Sigmoid colon (tissue), 7 donors: ENCODE data around the gene CRISPLD2. TPM values are rescaled to one million over a fixed set of nuclear protein-coding genes. Genes with fewer than 3 reads are reported as not detected.

Experiments
- DNase-seq: peaks from one replicate; pipeline ENCODE4 v3.0.0-alpha.2; 2019
- H3K27ac ChIP-seq, 4 donors: fragments of 200-600 bp; sonication (generic); one replicate each; pipeline ENCODE4 v1.5.1; 2016 to 2019; ENCODE audit warnings: mild to moderate bottlenecking in 1 of 4
- H3K27me3 ChIP-seq, 3 donors: fragments of 200-600 bp; sonication (generic); one replicate each; pipeline ENCODE4 v1.5.1; 2019; ENCODE audit warnings: mild to moderate bottlenecking in 1 of 3
- H3K36me3 ChIP-seq, 4 donors: fragments of 200-600 bp; sonication (generic); one replicate each; pipeline ENCODE4 v1.5.1; 2016 to 2019
- H3K4me1 ChIP-seq, 4 donors: fragments of 200-600 bp; sonication (generic); one replicate each; pipeline ENCODE4 v1.5.1; 2017 to 2019
- H3K4me3 ChIP-seq, 4 donors: fragments of 200-600 bp; sonication (generic); one replicate each; pipeline ENCODE4 v1.5.1; 2017 to 2019; ENCODE audit warnings: mild to moderate bottlenecking in 2 of 4, moderate library complexity in 1 of 4
- H3K9me3 ChIP-seq, 4 donors: fragments of 200-600 bp in 3 of 4; sonication (generic) in 3 of 4; one replicate each; pipeline versions ENCODE4 v1.5.1 to v1.6.1; 2013 to 2019
- EP300 ChIP-seq, 4 donors: sonication (generic); formaldehyde crosslinking; IDR thresholded peaks; one replicate each; pipeline ENCODE4 v1.6.1; 2017; ENCODE audit warnings: antibody characterized with exemption in 4 of 4
- POLR2A ChIP-seq, 2 donors: fragments of 450-650 bp; IDR thresholded peaks; one replicate each; pipeline ENCODE4 v1.6.1; 2016; ENCODE audit warnings: antibody characterized with exemption in 2 of 2, mild to moderate bottlenecking in 2 of 2, moderate library complexity in 2 of 2
- POLR2AphosphoS5 ChIP-seq, 4 donors: sonication (generic); formaldehyde crosslinking; IDR thresholded peaks; one replicate each; pipeline ENCODE4 v1.6.1; 2017; ENCODE audit warnings: antibody characterized with exemption in 4 of 4
- WGBS, 2 donors: extraction: QIAGEN DNeasy Blood & Tissue Kit; methylation state at CpG; one replicate each; pipeline ENCODE4 v1.1.7; 2013; 5-methylcytosine and 5-hydroxymethylcytosine counted together
- intact Hi-C: fragments of 100-400 bp; cut with DNase I; formaldehyde crosslinking; loops from one replicate; pipeline ENCODE4 v1.15.1; 2023
- polyA plus RNA-seq, 3 donors: library from polyadenylated mRNA; stranded (reverse); fragments of 200-250 nt; gene quantifications; one replicate each; pipeline ENCODE4 v1.2.3, GENCODE V29; 2013
- total RNA-seq, 4 donors: library from RNA; depleted of rRNA; stranded (reverse); fragments of >200 nt; gene quantifications; one replicate each; pipeline ENCODE4 v1.1.0, GENCODE V29; 2016
- TF ChIP-seq, protein P1 (sequence below), 4 experiments: fragments of 450-650 bp in 3 of 4; fragments of 200-600 bp in 1 of 4; IDR thresholded peaks; one replicate each; pipeline ENCODE4 v1.5.1; 2016 to 2019; ENCODE audit warnings: antibody characterized with exemption in 4 of 4, mild to moderate bottlenecking in 3 of 4, moderate library complexity in 2 of 4
- donor health status: healthy with polysubstance abuse.
- donor health status: Bipolar disorder and iron deficiency.
- donor health status: healthy.

Gene CRISPLD2
- total and polyA plus RNA-seq, 7 donors: 3.0 to 545 (median 140) TPM

GRCh38 chr16:84806256-84806889 lies 13.4 kb upstream of the CRISPLD2 start:
- 64 to 65% methylated on average over 26 of the region's 26 CpGs for WGBS, 2 donors
- Histone ChIP-seq H3K4me1 (peaks cover 0 to 8% (median 2%) of the 10 kb centered on the region in 4 donors), H3K9me3 (no peaks in the 10 kb centered on the region), H3K27ac (peak overlapping the region in 2 of 4 donors; percentile 1 to 35), H3K27me3 (no peaks in the 10 kb centered on the region), H3K36me3 (no peaks in the 10 kb centered on the region), H3K4me3 (no peak overlapping the region)
- intact Hi-C loops: no loop called here
- TF ChIP-seq, protein P1, sequence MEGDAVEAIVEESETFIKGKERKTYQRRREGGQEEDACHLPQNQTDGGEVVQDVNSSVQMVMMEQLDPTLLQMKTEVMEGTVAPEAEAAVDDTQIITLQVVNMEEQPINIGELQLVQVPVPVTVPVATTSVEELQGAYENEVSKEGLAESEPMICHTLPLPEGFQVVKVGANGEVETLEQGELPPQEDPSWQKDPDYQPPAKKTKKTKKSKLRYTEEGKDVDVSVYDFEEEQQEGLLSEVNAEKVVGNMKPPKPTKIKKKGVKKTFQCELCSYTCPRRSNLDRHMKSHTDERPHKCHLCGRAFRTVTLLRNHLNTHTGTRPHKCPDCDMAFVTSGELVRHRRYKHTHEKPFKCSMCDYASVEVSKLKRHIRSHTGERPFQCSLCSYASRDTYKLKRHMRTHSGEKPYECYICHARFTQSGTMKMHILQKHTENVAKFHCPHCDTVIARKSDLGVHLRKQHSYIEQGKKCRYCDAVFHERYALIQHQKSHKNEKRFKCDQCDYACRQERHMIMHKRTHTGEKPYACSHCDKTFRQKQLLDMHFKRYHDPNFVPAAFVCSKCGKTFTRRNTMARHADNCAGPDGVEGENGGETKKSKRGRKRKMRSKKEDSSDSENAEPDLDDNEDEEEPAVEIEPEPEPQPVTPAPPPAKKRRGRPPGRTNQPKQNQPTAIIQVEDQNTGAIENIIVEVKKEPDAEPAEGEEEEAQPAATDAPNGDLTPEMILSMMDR (IDR thresholded peaks at IDR 0.05): no peak
- no peak for TF ChIP-seq POLR2A (IDR thresholded peaks at IDR 0.05)
- no peak for TF ChIP-seq EP300 (IDR thresholded peaks at IDR 0.05)
- TF ChIP-seq POLR2AphosphoS5 (IDR thresholded peaks at IDR 0.05): no peak
- peak; percentile 81 for DNase-seq

- no peak for TF ChIP-seq EP300 (IDR thresholded peaks at IDR 0.05)
- no peak for TF ChIP-seq POLR2AphosphoS5 (IDR thresholded peaks at IDR 0.05)
- TF ChIP-seq, protein P1 (IDR thresholded peaks at IDR 0.05): no peak
- TF ChIP-seq POLR2A (IDR thresholded peaks at IDR 0.05): no peak
- Histone ChIP-seq H3K4me1 (peaks cover 0 to 8% (median 2%) of the 10 kb centered on the region in 4 donors), H3K9me3 (no peaks in the 10 kb centered on the region), H3K27me3 (no peaks in the 10 kb centered on the region), H3K4me3 (no peak overlapping the region), H3K36me3 (no peaks in the 10 kb centered on the region), H3K27ac (no peak overlapping the region)
- DNase-seq: no peak
- 85 to 90% methylated on average over 10 of the region's 10 CpGs for WGBS, 2 donors
- intact Hi-C loops: no loop called here
These were observed 12.9 kb upstream of the CRISPLD2 start for GRCh38 chr16:84806890-84807258.

GRCh38 chr16:84807776-84808175 lies 12.0 kb upstream of the CRISPLD2 start:
- H3K4me1 ChIP-seq: peaks cover 0 to 8% (median 2%) of the 10 kb centered on the region in 4 donors
- TF ChIP-seq EP300 (IDR thresholded peaks at IDR 0.05) (no peak), POLR2AphosphoS5 (IDR thresholded peaks at IDR 0.05) (no peak), POLR2A (IDR thresholded peaks at IDR 0.05) (no peak)
- TF ChIP-seq, protein P1 (IDR thresholded peaks at IDR 0.05): no peak
- WGBS, 2 donors: 92% methylated on average over 7 of the region's 7 CpGs
- intact Hi-C loops: no loop called here
- H3K4me3 ChIP-seq: no peak overlapping the region
- no peaks in the 10 kb centered on the region for H3K9me3 ChIP-seq
- no peak overlapping the region for H3K27ac ChIP-seq
- H3K36me3 ChIP-seq: no peaks in the 10 kb centered on the region
- no peaks in the 10 kb centered on the region for H3K27me3 ChIP-seq
- no peak for DNase-seq

- Histone ChIP-seq H3K27me3 (no peaks in the 10 kb centered on the region), H3K4me1 (peaks cover 0 to 8% (median 2%) of the 10 kb centered on the region in 4 donors), H3K4me3 (no peak overlapping the region), H3K27ac (no peak overlapping the region), H3K9me3 (no peaks in the 10 kb centered on the region), H3K36me3 (no peaks in the 10 kb centered on the region)
- 50 to 80% methylated on average over 8 of the region's 8 CpGs for WGBS, 2 donors
- TF ChIP-seq, protein P1 (IDR thresholded peaks at IDR 0.05): no peak
- TF ChIP-seq POLR2A (IDR thresholded peaks at IDR 0.05) (no peak), POLR2AphosphoS5 (IDR thresholded peaks at IDR 0.05) (no peak), EP300 (IDR thresholded peaks at IDR 0.05) (no peak)
- intact Hi-C loops: no loop called here
- no peak for DNase-seq
These were observed 11.0 kb upstream of the CRISPLD2 start for GRCh38 chr16:84808826-84809225.
